ENCODE results near the gene PPP1R1B.

The PPP1R1B gene

DNA sequence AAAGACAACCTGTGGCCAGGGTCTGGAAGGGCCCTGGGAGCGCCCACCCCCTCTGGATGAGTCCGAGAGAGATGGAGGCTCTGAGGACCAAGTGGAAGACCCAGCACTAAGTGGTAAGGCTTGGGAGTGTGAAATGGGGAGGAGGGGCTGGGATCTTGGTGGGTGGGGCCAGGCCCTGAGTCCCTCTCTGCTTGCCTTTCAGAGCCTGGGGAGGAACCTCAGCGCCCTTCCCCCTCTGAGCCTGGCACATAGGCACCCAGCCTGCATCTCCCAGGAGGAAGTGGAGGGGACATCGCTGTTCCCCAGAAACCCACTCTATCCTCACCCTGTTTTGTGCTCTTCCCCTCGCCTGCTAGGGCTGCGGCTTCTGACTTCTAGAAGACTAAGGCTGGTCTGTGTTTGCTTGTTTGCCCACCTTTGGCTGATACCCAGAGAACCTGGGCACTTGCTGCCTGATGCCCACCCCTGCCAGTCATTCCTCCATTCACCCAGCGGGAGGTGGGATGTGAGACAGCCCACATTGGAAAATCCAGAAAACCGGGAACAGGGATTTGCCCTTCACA lies 8.9 kb downstream of the PPP1R1B start:
- DNase-seq, result no peak

DNA sequence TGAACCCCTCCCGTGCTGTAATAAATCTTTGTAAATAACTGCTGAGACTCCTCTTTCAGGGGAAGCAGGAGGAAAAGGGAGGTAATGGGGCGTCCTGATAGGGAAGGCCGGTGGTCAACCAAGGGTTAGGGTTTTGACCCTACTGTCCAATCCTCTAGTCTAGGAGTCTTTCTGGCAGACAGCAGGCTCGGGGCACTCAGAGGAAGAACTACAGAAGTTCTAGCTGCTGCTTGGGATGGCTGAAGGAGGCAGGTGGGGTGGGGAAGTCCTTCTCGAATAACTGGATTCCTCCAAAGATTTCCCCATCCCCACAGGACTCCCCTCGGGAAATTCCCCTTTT lies 9.8 kb downstream of the PPP1R1B start:
- no peak for DNase-seq

DNA sequence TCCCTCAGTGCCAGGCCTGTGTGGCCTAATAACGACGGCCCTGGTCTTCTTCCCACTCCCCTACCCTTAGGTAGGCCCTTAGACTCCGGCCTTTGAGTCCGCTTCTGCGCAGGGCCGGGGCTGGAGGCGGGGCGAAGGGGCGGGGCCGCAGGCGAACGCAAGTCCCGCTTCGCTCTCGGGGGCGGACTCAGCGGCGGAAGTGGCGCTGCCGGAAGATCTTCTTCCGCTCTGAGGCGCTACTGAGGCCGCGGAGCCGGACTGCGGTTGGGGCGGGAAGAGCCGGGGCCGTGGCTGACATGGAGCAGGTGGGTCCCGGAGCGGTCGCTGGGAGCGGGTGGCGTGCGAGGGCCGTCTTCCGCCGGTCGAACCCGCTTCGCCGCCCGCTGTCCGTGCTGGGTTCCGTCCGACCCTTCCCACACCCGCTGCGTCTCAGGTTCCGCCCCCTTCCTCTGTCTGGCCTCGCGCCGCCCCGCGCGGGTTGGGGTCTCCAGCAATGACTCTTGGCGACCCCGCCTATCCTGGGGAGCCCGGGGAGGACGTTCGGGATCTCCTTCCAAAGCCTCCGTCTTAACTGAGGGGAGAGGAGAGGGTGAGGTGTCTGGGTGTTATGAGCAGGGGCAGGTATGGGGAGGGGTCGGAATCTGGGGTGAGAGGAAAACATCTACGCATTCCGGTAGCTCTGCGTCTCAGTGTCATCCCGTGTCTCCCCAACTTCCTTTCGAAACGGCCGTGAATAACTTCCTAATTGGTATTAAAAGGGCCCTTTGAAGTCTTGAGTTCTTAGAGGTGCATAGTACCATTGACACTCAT lies 10.4 kb downstream of the PPP1R1B start, which contains the start of gene STARD3:
Gene STARD3, plus strand, starts transcription at position 218 of the 810 bp plus-strand sequence. CDS start 16,388 bp downstream, outside the sequence.
- peak; percentile 85 for DNase-seq

DNA sequence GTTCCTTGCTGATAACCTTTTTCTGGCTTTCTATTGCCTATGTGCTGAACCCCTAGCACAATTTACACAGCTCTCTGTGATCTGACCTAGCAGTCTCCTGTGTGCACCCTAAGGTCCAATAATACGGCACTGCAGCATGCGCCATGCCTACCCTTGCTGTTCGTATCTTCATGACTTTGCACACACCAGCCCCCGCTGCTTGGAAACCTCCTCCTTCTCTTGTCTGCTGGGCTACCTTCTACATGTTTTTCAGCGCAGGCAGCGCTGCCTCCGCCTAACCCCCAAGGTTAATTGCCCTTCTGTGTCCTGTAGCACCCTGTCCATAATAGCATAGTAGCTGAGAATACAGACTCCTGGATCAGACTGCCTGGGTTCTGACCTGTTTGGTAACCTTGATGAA lies 11.6 kb downstream of the PPP1R1B start:
- no peak for DNase-seq

DNA sequence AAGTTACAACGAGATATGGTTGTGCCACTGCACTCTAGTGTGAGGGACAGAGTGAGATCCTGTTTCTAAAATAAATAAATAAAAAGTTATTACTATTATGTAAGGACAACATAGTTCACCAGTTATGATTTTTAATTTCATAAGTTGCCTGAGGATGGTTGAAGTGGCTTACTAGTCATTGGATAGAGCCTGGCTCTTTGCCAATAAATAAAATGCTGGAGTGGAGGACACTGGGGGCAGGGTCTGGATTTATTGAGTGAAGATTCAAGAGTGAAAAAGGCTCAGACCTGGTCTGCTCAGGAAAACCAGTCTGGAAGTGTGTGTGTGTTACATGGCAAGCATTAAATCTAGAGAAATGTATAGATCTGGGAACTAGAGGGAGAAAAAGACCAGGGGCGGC lies 12.3 kb downstream of the PPP1R1B start:
- DNase-seq, result no peak

DNA sequence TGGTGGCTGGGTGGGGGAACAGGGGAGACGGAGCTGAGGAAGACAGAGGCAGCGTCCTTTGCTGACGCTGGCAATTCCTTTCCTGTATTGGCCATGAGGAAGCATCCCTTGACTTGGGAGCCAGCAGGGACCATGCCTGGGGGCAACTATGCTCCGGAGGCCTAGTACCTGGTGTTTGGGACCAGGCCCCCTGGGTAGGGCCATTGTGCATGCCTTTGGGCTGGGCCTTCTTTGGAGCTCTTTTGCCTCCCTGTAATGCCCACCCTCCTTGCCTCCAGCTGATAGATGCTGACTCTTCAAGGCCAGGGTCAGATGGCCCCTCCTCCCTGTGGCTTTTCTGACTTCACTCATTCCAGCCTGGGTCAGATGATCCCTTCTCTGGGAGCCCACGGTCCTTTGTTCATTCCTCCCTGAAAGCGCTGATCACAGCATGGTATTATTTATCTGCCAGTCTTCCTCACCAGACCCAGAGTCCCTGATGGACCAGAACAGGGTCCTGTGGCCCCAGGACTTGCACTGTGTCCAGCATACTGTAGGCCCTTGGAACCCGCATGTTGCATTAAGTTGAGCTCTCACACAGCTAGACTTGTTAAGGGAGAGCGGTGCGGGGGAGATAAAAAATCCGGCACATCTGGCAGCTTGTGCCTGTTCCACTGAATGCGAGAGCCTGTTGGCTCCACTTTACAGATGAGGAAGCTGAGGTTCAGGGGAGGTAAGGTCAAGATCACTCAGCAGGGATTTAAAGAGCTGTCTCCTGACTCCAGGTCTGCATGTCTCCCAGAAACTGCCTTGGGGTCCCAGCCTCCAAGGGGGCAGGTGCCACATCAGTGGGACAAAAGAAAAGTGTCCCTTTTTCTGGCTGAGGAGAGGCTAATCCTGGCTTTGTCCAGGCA lies 13.1 kb downstream of the PPP1R1B start:
- DNase-seq, result no peak

DNA sequence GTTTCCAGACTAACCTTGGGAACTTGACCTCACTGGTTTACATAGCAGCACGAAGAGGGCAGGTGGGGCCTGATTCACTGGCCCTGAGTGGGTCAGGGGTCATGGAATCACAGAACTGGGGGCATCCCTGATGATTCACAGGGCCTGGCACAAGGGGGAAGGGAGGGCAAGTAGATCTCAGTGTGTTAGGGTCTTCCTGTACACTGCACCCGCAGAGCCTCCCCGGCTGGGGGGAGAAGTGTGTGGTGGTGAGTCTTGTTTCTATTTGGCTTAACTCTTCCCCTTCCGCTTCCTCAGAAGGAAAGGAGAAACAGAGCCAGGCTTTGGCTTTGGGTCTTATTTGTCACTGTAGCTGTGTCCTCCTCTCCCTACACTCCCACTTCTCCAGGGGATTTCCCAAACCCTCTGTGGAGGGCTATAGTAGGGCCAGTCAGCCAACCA lies 13.9 kb downstream of the PPP1R1B start:
- no peak for DNase-seq

DNA sequence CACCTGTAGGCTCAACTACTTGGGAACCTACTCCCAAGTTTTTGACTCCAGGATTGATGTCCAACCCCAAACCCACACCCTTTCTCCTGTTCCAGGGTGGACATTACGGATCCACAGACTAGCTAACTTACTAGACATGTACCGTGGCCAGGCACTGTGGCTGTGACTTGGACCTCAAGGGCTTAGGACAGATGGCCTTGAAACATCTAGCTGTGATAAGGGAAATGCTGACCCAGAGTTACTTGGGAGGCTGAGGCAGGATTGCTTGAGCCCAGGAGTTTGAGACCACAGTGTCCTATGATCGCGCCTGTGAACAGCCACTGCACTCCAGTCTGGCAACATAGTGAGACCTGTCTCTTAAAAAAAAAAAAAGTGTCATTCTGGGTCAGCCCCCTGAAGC lies 14.3 kb downstream of the PPP1R1B start:
- no peak for DNase-seq

DNA sequence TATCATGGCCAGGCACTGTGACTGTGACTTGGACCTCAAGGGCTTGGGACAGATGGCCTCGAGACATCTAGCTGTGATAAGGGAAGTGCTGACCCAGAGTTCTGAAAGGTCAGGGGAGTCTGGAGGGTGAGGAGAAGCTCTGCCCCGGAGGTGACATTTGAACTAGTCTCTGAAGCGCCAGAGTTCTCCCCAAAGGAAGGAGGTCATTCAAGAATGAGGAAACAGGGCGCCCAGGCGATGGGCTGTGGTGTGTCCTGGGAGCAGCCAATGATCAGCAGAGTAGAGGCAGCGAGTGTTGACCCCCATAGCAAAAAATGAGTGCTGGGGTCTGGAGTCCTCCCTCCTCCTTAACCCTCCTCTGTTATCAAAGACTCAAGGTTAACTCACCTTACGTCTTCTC lies 15.1 kb downstream of the PPP1R1B start:
- no peak for DNase-seq

DNA sequence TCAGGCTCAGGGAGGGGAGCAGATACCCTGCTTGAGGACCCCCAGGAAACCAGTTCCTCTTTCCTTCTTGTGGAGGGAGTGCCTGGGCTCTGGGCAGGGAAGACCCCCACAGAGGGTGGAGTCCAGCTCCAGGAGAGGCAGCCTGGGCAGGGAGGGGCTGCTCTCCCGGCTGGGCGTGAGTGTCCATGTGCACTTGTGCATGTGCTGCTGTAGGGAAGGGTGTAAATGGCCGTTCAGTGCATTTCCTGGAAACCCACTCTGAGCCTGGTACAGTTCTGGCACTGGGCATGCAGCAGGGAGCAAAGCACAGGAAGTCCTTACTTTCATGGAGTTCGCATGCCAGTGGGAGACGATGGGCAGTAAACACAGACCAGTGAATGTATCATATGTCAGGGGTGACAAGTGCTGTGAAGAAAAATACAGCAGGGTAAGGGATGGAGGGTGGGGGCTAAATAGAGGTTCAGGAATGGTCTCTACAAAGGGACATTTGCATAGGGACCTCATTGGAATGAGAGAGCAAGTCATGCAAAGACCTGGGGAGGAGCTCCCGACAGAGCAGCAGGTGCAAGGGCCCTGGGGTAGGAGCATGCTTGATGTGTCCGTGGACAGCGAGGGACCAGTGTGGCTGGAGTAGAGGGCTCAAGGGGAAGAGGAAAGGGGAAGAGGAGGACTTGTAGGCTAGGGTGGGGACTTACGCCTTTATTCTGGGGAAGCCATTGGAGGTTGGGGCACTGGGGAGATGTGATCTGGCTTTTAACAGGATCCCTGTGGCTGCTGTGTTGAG lies 15.7 kb downstream of the PPP1R1B start:
- no peak for DNase-seq

DNA sequence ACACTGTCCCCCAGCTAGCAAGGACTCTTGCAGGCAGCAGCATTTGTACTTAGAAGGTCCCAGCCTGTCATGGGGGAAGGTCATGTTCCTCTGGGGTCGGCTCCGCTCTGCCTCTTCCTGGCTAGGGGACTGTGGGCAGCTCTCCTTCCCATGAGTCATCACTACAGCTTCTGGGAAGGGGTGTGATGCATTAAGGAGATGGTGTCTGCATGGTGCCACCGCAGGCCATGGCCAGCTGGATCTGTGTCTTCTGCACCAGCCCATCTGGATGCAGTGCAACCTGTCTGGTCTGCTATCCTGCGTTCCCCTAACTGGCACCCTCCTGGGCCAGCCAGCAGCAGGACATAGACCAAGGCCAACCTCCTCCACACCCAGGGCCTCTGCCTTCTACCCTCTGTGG lies 16.5 kb downstream of the PPP1R1B start:
- DNase-seq, result no peak

DNA sequence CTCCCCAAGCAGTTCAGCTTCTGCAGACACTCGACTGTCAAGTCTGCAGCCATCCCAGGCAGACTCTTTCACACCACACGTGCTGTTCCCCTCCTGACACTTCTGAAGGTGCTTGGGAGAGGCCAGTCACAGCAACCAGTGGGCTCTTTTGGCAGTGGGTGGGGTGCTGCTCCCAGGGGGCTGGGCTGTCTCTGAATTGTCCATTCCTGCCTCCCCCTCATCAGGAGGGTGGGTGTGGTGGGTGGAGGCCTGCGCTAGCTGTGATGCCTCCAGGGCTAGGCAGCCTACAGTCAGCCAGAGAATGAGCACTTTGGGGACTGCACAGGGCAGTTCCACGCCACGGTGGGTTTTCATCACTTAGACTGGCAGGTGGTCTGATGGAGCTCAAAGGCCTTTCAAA lies 20.5 kb downstream of the PPP1R1B start:
- no peak for DNase-seq

DNA sequence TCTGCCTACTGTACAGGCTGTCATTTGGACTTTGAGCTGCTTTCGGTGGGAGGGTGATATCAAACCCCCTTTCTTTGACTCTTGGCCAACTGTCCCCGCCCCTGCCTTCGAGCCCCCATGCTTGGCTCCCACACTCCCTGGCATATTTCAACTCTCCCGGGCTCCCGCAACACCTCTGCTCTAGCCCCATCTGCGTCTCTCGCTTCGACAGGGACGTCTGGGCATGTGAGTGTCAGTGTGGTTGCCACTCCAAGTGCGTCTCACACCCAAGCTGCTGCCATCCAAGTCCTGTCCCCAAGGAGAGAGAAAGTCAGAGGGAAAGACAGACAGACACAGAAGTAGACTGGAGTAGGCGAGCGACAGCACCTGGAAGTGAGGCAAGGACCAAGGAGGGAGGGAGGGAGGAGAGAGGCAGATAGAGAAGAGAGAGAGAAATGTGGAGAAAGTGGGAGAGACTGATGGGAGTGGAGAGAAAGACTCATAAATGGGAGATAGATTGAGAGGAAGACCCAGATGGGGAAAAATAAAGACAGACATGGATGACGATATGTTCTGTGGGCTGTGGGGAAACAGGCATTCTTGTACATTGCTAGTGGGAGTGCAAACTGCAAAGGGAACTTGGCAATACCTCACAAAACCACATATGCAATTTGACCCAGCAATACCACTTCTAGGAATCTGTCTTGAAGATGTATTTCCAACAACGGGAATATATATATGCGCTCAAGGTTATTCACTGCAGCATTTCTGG lies 22.0 kb downstream of the PPP1R1B start:
- no peak for DNase-seq

DNA sequence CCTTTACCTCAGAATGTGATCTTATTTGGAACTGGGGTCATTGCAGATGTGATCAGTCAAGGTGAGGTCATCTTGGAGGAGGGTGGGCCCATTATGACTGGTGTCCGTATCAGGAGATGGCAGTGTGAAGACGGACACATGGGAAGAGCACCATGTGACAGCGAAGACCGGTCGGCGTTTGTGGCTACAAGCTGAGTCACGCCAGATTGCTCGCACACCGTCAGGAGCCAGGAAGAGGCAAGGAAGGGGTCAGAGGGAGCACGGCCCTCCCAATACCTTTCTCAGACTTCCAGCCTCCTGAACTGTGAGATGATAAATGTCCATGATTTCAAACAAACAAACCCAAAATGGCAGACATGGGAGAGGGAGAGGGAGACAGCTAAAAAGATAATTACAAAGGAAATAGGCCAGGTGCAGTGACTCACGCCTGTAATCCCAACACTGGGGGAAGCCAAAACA lies 23.4 kb downstream of the PPP1R1B start:
- DNase-seq, result no peak

DNA sequence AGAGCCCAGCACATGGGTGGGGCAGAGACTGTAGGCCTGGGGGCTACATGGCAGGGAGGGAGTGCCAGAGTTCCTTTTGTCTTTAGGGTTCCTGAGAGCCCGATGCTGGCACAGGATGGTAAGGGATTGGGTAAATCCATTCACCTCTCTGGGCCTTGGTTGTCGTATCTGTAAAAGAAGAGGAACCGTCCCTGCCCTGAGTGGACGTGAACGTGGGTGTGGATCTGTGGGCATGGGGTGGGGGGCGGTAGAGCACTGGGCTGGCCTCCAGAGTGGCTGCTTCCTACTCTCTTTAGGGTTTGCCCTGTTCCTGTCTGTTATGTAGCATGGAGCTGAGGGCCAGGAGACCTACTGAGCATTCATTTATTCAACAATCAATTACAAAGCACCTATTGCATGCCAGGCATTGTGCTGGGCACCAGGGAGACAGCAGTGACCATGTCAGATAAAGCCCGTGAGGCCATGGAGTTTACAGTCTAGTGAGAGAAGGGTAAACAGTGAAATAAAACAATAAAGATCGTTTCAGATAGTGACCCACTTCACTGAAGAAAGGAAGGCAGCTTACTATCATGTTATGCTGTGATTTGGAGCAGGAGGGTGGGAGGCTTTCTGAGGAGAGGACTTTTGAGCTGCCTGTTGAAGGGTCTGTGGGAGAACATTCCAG lies 25.3 kb downstream of the PPP1R1B start:
- DNase-seq, result no peak

DNA sequence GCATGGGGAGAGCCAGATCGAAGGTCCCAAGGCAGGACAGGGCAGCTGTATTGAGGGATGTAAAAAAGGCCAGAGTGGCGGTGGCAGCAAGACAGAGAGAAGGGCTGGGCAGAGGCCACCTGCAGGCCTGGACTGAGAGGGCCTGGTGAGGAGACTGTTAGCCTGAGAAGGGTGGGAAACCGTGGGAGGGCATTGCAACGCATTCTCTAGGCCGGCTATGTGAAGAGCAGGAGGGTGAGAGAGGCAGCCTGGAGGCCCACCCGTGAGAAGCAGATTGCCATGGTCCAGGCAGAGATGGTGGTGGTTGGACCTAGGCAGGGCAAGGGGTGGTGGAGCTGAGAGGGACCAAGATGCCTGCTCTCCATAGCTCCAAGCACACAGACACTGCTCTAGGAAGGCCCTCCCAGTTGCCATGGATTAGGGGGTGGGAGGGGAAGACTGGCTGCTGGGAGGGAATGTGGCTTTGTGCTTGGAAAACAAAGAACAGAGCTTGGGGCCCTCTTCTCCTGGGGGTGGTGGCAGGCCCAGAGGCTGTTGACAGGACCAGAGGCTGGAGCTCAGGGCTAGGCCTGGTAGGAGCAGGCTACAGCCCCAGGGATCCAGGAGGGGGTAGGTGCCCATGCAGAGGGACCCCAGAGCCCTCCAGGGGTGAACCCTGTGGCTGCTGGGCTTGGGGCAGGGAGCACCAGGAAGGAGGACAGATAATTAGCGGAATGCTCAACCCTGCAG lies 26.0 kb downstream of the PPP1R1B start:
- DNase-seq, result no peak

DNA sequence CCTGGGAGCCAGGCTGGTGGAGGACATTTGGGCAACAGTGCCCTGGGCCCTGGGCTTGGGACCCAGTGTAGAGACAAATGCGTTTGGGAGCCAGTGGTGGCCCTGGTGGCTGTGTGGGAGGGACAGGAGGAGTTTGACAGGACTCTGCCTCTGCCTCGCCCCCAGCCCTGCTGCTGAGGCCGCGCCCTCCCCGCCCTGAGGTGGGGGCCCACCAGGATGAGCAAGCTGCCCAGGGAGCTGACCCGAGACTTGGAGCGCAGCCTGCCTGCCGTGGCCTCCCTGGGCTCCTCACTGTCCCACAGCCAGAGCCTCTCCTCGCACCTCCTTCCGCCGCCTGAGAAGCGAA lies 26.5 kb downstream of the PPP1R1B start:
- DNase-seq, result no peak

DNA sequence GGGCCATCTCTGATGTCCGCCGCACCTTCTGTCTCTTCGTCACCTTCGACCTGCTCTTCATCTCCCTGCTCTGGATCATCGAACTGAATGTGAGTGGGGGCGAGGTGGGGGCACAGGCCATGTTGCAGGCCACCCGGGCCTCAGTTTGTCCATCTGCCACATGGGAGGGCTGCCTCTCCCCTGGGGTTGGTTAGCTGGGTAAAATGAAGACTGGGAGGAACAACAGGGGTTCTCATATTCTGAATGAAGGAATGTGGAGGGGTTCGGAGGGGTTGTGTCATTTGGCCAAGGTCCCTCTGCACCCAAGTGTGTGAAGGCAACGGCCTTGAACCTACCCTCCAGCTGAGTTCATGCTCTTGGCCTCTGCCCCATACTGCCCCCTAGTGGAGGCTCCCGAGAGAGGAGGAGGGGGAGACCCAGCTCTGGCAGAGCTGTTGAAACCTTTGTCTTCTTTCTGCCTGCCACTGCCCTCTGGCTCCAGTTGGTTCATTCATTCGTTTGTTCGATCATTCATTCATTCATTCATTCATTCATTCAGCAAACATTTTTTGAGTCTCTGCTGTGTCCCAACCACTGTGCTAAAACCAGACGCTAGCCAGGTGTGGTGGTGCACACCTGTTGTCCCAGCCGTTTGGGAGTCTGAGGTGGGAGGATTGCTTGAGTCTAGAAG lies 27.0 kb downstream of the PPP1R1B start:
- DNase-seq, result peak; percentile 72

DNA sequence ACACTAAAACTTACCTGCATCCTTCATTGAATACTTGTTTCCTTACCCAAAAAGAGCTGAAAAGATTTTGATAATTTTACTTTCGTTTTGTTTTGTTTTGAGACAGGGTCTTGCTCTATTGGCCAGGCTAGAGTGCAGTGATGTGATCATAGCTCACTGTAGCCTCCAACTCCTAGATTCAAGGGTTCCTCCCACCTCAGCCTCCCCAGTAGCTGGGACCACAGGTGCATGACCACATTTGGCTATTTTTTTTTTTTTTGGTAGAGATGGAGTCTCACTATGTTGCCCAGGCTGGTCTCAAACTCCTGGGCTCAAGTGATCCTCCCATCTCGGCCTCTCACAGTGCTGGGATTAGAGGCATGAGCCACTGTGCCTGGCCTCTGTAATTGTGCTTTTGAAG lies 28.4 kb downstream of the PPP1R1B start:
- no peak for DNase-seq

DNA sequence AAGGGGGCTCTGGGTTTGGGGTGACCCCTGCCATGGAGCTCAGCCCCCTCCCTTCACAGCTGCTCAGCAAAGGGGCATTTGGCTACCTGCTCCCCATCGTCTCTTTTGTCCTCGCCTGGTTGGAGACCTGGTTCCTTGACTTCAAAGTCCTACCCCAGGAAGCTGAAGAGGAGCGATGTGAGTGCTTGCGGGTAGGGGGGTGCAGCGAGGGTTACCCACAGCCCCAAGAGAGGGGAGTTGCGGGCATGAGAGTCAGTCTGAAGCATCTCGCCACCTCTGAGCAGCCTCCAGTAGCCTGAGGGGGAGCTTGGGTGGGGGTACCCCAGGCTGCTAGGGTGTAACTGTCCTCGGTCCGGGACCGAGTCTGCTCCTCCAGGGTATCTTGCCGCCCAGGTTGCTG lies 31.6 kb downstream of the PPP1R1B start:
- DNase-seq, result no peak

Measured in activated T-cell treated with anti-CD3 and anti-CD28 coated beads for 4 hours (primary cell).